SKM-1 treated with dmso at 0.1 percent for 144 hours (cell line): ENCODE measurements around the gene B4GALT5.
A peak's percentile ranks its signal among the peaks of the same experiment; 100 is the strongest.

Experiments used
- DNase-seq: peaks from one replicate; lab custom pipeline; 2025; ENCODE audit not compliant: unreplicated experiment; lab: John Stamatoyannopoulos, UW

The B4GALT5 gene

DNA sequence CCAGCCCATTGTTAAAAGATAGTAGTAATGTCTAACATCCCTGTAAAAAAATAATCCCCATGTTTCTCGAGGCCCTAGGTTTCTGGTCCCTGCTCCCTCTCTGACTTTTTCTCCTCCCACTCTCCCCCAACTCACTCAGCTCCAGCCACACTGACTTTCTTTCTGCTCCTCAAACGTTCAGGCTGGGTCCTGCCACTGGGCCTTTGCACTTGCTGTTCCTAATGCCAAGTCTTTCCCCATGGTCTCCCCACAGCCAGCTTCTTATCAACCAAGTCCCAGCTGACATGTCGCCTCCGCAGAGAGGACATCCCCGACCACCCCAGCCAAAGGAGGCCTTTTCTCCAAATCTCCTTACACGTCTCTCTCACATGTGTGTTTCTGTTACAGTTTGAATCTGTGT lies 123.9 kb downstream of the B4GALT5 start:
- no peak for DNase-seq

- DNase-seq, result no peak
These were observed 126.5 kb downstream of the B4GALT5 start for GRCh38 chr20:49587111-49587570.

GRCh38 chr20:49585585-49586245 lies 128.0 kb downstream of the B4GALT5 start:
- no peak for DNase-seq

DNA sequence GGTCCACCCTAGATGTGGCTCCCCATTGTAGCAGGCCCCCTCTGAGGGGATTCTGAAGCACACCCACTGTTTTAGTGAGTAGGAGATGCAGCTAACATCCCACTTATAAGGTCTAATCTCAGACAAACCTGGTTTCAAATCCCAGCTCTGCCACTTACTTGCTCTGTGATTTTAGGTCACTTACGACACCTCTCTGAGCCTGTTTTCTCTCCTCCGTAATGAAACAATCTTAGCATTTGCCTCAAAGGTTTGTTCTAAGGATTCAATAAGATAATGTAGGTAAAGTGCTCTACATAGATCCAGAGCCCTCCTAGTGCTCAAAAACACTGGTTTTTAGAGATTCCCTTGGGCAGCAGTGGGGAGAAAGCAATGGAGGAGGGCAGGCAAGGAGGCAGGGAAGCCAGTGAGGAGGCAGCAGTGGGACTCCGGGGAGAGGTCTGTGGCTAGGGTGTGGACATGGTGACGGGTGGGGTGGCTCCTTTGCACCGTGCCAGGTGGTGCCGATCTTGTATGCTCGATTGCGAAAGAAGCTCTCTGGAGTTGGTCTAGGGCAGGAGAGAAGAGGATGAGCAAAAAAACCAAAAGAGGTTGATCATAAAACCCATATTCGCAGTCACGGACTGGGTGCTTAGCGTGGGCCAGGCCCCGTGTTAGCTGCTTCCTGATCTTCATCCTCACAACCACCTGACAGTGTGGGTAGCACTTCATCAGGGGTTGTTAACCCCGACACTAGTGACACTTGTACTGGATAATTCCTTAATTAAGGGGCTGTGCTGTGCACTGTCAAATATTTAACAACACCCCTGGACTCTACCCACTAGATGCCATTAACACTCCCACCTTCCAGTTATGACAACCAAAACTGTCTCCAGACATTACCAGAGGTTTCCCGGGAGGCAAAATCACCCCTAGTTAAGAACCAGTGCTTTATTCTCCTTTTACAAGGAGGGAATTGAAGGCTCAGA lies 129.0 kb downstream of the B4GALT5 start:
- DNase-seq, result no peak

GRCh38 chr20:49583669-49584417 lies 129.8 kb downstream of the B4GALT5 start:
- DNase-seq, result peak; percentile 73

DNA sequence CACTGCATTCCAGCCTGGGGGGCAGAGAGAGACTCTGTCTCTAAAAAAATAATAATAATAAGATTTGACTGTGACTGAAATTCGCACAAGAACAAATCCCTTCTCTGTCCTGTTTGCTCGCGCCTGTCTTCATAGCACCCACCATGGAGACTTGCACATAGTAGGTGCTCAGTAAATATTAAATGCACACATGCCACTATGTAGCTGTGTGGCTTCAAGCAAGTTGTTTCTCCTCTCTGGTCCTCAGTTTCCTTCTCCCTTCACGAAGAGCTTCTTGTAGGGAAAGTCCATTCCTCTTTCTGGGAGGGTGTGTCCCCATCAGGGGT lies 130.4 kb downstream of the B4GALT5 start:
- no peak for DNase-seq
